HepG2 (cell line): Measurements from ENCODE around the gene NFKB2. TPM values are rescaled to one million over a fixed set of nuclear protein-coding genes. Genes with fewer than 3 reads are reported as not detected.

Source experiments
- AGO1 ChIP-seq: fragments of 200-400 bp; formaldehyde crosslinking; IDR thresholded peaks from 2 replicates; pipeline ENCODE4 v1.6.1; 2017; ENCODE audit warnings: mild to moderate bottlenecking, low read depth, low read length, moderate library complexity; ENCODE audit not compliant: poor library complexity, severe bottlenecking
- AKNA ChIP-seq: sonication (generic); formaldehyde crosslinking; IDR thresholded peaks from 2 replicates; pipeline ENCODE4 v1.4.0; 2020; ENCODE audit warnings: missing genetic modification reagents, borderline replicate concordance
- HOMEZ ChIP-seq: IDR thresholded peaks from 2 replicates; pipeline ENCODE4 v1.6.1; 2016; ENCODE audit warnings: low read depth
- IRF1 ChIP-seq: sonication (generic); formaldehyde crosslinking; IDR thresholded peaks from 2 replicates; pipeline ENCODE4 v1.4.0; 2020; ENCODE audit warnings: low read depth, mild to moderate bottlenecking, missing genetic modification reagents
- KLF11 ChIP-seq: IDR thresholded peaks from 2 replicates; pipeline ENCODE4 v1.6.1; 2016; ENCODE audit warnings: missing compliant biosample characterization
- KLF12 ChIP-seq: sonication (generic); formaldehyde crosslinking; IDR thresholded peaks from 2 replicates; pipeline ENCODE4 v1.4.0; 2020; ENCODE audit warnings: missing genetic modification reagents, borderline replicate concordance
- LRRFIP1 ChIP-seq: sonication (generic); formaldehyde crosslinking; conservative IDR thresholded peaks from 2 replicates; pipeline ENCODE4 v1.4.0; 2020; ENCODE audit warnings: missing genetic modification reagents
- MIXL1 ChIP-seq: IDR thresholded peaks from 2 replicates; pipeline ENCODE4 v1.6.1; 2016
- THAP7 ChIP-seq: sonication (generic); formaldehyde crosslinking; IDR thresholded peaks from 2 replicates; pipeline ENCODE4 v1.8.1; 2023; ENCODE audit warnings: mild to moderate bottlenecking, missing genetic modification reagents
- ZBTB37 ChIP-seq: sonication (generic); formaldehyde crosslinking; IDR thresholded peaks from 2 replicates; pipeline ENCODE4 v1.4.0; 2020; ENCODE audit warnings: mild to moderate bottlenecking, missing genetic modification reagents
- ZFP1 ChIP-seq: IDR thresholded peaks from 2 replicates; pipeline ENCODE4 v1.6.1; 2016
- ZKSCAN1 ChIP-seq: fragments of 150-350 bp; IDR thresholded peaks from 2 replicates; pipeline ENCODE4 v1.6.1; 2014; ENCODE audit warnings: low read length
- ZNF12 ChIP-seq: sonication (generic); formaldehyde crosslinking; IDR thresholded peaks from 2 replicates; pipeline ENCODE4 v1.5.0; 2020; ENCODE audit warnings: missing genetic modification reagents
- ZNF44 ChIP-seq: sonication (generic); formaldehyde crosslinking; IDR thresholded peaks from 2 replicates; pipeline ENCODE4 v1.5.1; 2020; ENCODE audit warnings: mild to moderate bottlenecking, missing genetic modification reagents
- ZNF615 ChIP-seq: sonication (generic); formaldehyde crosslinking; IDR thresholded peaks from 2 replicates; pipeline ENCODE4 v1.5.0; 2020; ENCODE audit warnings: mild to moderate bottlenecking, missing genetic modification reagents, borderline replicate concordance
- ZNF652 ChIP-seq: IDR thresholded peaks from 2 replicates; pipeline ENCODE4 v1.6.1; 2016; ENCODE audit warnings: low read depth, borderline replicate concordance
- ZNF747 ChIP-seq: sonication (generic); formaldehyde crosslinking; IDR thresholded peaks from 2 replicates; pipeline ENCODE4 v1.8.1; 2023; ENCODE audit warnings: missing genetic modification reagents, mild to moderate bottlenecking, borderline replicate concordance
- polyA plus RNA-seq, 8 experiments: library from polyadenylated mRNA; depleted of rRNA in 3 of 8; stranded (reverse) in 7 of 8; unstranded in 1 of 8; fragments of >200 nt; fragmentation: Illumina TruSeq in 4 of 8; extraction: Trizol in 4 of 8; gene quantifications; 2 replicates each; pipeline versions ENCODE4 v1.2.1 to v1.2.3, GENCODE V29; 2011 to 2016; ENCODE audit warnings: low read depth in 4 of 8, missing spikeins in 1 of 8, mixed read lengths in 1 of 8; ENCODE audit not compliant: insufficient read depth in 1 of 8
- total RNA-seq, 5 experiments: library from RNA; depleted of rRNA; stranded (reverse); fragments of >200 nt; fragmentation: Illumina TruSeq; extraction: Trizol; gene quantifications; 2 replicates each; pipeline ENCODE4 v1.2.3, GENCODE V29; 2016; ENCODE audit warnings: low read depth in 1 of 5

NFKB2 gene
- total and polyA plus RNA-seq, 2 of the 13 experiments (the other 11 are each of a cell fraction or from before 2014, with no cell fraction given), result 7.7 to 12.5 TPM

GRCh38 chr10:102422545-102423129 lies 27.1 kb downstream of the NFKB2 start (continued):
- no peak for TF ChIP-seq AKNA (CRISPR knock-in tag)
- 0 out of 2 replicates have a peak, but pooled peaks have one; percentile 58 for TF ChIP-seq ZNF12 (CRISPR knock-in tag)
- TF ChIP-seq MIXL1 (CRISPR knock-in tag), result no peak
- TF ChIP-seq LRRFIP1, result 0 out of 2 replicates have a peak, but pooled peaks have one; percentile 40
- TF ChIP-seq ZNF615 (CRISPR knock-in tag), result no peak
- peak; percentile 72; the same call in 1 of the 2 replicates for TF ChIP-seq THAP7 (CRISPR knock-in tag)
- peak; percentile 57; the same call in 1 of the 2 replicates for TF ChIP-seq ZNF747 (CRISPR knock-in tag)
- no peak for TF ChIP-seq ZBTB37
- TF ChIP-seq ZFP1 (CRISPR knock-in tag), result 0 out of 2 replicates have a peak, but pooled peaks have one; percentile 44
- TF ChIP-seq HOMEZ (CRISPR knock-in tag), result 0 out of 2 replicates have a peak, but pooled peaks have one; percentile 45
- no peak for TF ChIP-seq ZKSCAN1
- no peak; the same call in 1 of the 2 replicates for TF ChIP-seq ZNF652 (CRISPR knock-in tag)
- TF ChIP-seq AGO1, result peak; percentile 49
- no peak for TF ChIP-seq ZNF44 (CRISPR knock-in tag)
- TF ChIP-seq KLF12 (CRISPR knock-in tag), result peak; percentile 78; the same call in 1 of the 2 replicates
- TF ChIP-seq IRF1 (CRISPR knock-in tag), result 0 out of 2 replicates have a peak, but pooled peaks have one; percentile 55
- TF ChIP-seq KLF11 (CRISPR knock-in tag), result 0 out of 2 replicates have a peak, but pooled peaks have one; percentile 73
